Astrocyte of the cerebellum (primary cell): ENCODE results near the gene SERF2.
"Not testable (repeated sequence)": the region's sequence is repeated elsewhere in the genome, so short reads cannot be mapped to it uniquely, and the experiment has no call there.

ENCODE experiments used
- DNase-seq: peaks from one replicate; pipeline ENCODE4 v3.0.0-alpha.2; 2011; ENCODE audit warnings: low read depth
- H3K4me3 ChIP-seq: 2 replicates; pipeline ENCODE4 v1.5.1; 2011; ENCODE audit warnings: mild to moderate bottlenecking, low read depth, low read length, moderate library complexity
- CTCF ChIP-seq: IDR thresholded peaks from 2 replicates; pipeline ENCODE4 v1.5.1; 2012; ENCODE audit warnings: low read length, low read depth, moderate library complexity, mild to moderate bottlenecking; ENCODE audit errors: missing control alignments
- in situ Hi-C: cut with HindIII; loops from 2 replicates; pipeline ENCODE4 v1.10.0; 2017; ENCODE audit warnings: low sequenced_read_pairs

The SERF2 gene

GRCh38 chr15:43832485-43832884 lies 40.4 kb downstream of the SERF2 start:
- DNase-seq, in situ Hi-C loops, H3K4me3 ChIP-seq: not testable (repeated sequence)

- no peak for DNase-seq
- in situ Hi-C loops, result no loop called here
Measured at GRCh38 chr15:43845421-43845820, 53.3 kb downstream of the SERF2 start.

More at GRCh38 chr15:43845421-43845820, 53.3 kb downstream of the SERF2 start:
- TF ChIP-seq CTCF, result no peak
- no peak overlapping the region for H3K4me3 ChIP-seq
